HEK293 (cell line): ENCODE measurements around the gene AGPAT4.
A peak's percentile ranks its signal among the peaks of the same experiment; 100 is the strongest.

ENCODE experiments used
- CTCF ChIA-PET: fragments of 350-600 bp; formaldehyde crosslinking; extraction: SDS; loops from one replicate; lab custom pipeline; 2021; ENCODE audit warnings: antibody characterized with exemption; lab: Yijun Ruan, JAX
- POLR2A ChIA-PET: fragments of 300-600 bp; formaldehyde crosslinking; extraction: SDS; loops from one replicate; lab custom pipeline; 2020; ENCODE audit warnings: antibody characterized with exemption, inconsistent platforms; lab: Yijun Ruan, JAX
- H3K27ac ChIP-seq: fragments of 200-500 bp; sonication (Bioruptor generic); 2 replicates; pipeline ENCODE4 v1.5.1; 2014; ENCODE audit warnings: low read depth, low read length, control low read depth, inconsistent platforms; ENCODE audit errors: extremely low read depth
- H3K36me3 ChIP-seq, 2 experiments: fragments of 200-500 bp in 1 of 2; sonication (Bioruptor generic) in 1 of 2; 1 replicate in 1 of 2; 2 replicates in 1 of 2; pipeline ENCODE4 v1.5.1; 2014 to 2017; ENCODE audit warnings: inconsistent platforms in 2 of 2, low read length in 2 of 2; ENCODE audit not compliant: control insufficient read depth in 2 of 2, insufficient read depth in 1 of 2
- H3K4me1 ChIP-seq: fragments of 200-500 bp; sonication (Bioruptor generic); 2 replicates; pipeline ENCODE4 v1.5.1; 2014; ENCODE audit warnings: mild to moderate bottlenecking, low read length, inconsistent platforms; ENCODE audit not compliant: control insufficient read depth, insufficient read depth
- H3K4me3 ChIP-seq: 2 replicates; pipeline ENCODE4 v1.5.1; 2011; ENCODE audit warnings: low read depth, mild to moderate bottlenecking, control low read depth, low read length, moderate library complexity
- H3K9me3 ChIP-seq: fragments of 200-500 bp; sonication (Bioruptor generic); 2 replicates; pipeline ENCODE4 v1.5.1; 2014; ENCODE audit warnings: low read depth, low read length, inconsistent platforms; ENCODE audit not compliant: control insufficient read depth, insufficient read depth
- FEZF1 ChIP-seq: fragments of 450-650 bp; formaldehyde crosslinking; IDR thresholded peaks from 2 replicates; pipeline ENCODE4 v1.5.1; 2016; ENCODE audit warnings: missing biosample characterization, missing genetic modification characterization
- HOXD13 ChIP-seq: sonication (generic); formaldehyde crosslinking; IDR thresholded peaks from 2 replicates; pipeline ENCODE4 v1.8.0; 2022; ENCODE audit warnings: missing genetic modification reagents, borderline replicate concordance
- OSR2 ChIP-seq: fragments of 450-650 bp; formaldehyde crosslinking; IDR thresholded peaks from 2 replicates; pipeline ENCODE4 v1.5.1; 2016; ENCODE audit warnings: missing biosample characterization, missing genetic modification characterization
- RBAK ChIP-seq: fragments of 450-650 bp; formaldehyde crosslinking; IDR thresholded peaks from 2 replicates; pipeline ENCODE4 v1.5.1; 2016; ENCODE audit warnings: missing biosample characterization, missing genetic modification characterization
- REPIN1 ChIP-seq: fragments of 450-650 bp; formaldehyde crosslinking; IDR thresholded peaks from 2 replicates; pipeline ENCODE4 v1.5.1; 2017; ENCODE audit warnings: missing biosample characterization, missing genetic modification characterization, low read depth
- SP7 ChIP-seq: fragments of 450-650 bp; formaldehyde crosslinking; IDR thresholded peaks from 2 replicates; pipeline ENCODE4 v1.5.1; 2016; ENCODE audit warnings: missing biosample characterization, missing genetic modification characterization
- TRIM28 ChIP-seq: IDR thresholded peaks from 2 replicates; pipeline ENCODE4 v1.6.1; 2011; ENCODE audit warnings: low read length, control low read depth, borderline replicate concordance
- YY1 ChIP-seq: fragments of 450-650 bp; formaldehyde crosslinking; IDR thresholded peaks from 2 replicates; pipeline ENCODE4 v1.5.1; 2018; ENCODE audit warnings: missing biosample characterization, missing genetic modification characterization
- ZFP3 ChIP-seq: fragments of 450-650 bp; formaldehyde crosslinking; IDR thresholded peaks from 2 replicates; pipeline ENCODE4 v1.5.1; 2016; ENCODE audit warnings: low read depth, missing biosample characterization, missing genetic modification characterization
- ZNF121 ChIP-seq: fragments of 450-650 bp; formaldehyde crosslinking; IDR thresholded peaks from 2 replicates; pipeline ENCODE4 v1.5.1; 2016; ENCODE audit warnings: missing biosample characterization, missing genetic modification characterization
- ZNF132 ChIP-seq: fragments of 450-650 bp; formaldehyde crosslinking; IDR thresholded peaks from 2 replicates; pipeline ENCODE4 v1.5.1; 2017; ENCODE audit warnings: missing biosample characterization, missing genetic modification characterization, borderline replicate concordance
- ZNF157 ChIP-seq: fragments of 450-650 bp; formaldehyde crosslinking; IDR thresholded peaks from 2 replicates; pipeline ENCODE4 v1.5.1; 2016; ENCODE audit warnings: missing biosample characterization, missing genetic modification characterization
- ZNF2 ChIP-seq: fragments of 450-650 bp; formaldehyde crosslinking; IDR thresholded peaks from 2 replicates; pipeline ENCODE4 v1.5.1; 2016; ENCODE audit warnings: missing biosample characterization, missing genetic modification characterization
- ZNF223 ChIP-seq: fragments of 450-650 bp; formaldehyde crosslinking; IDR thresholded peaks from 2 replicates; pipeline ENCODE4 v1.5.1; 2016; ENCODE audit warnings: missing biosample characterization, missing genetic modification characterization
- ZNF341 ChIP-seq: fragments of 450-650 bp; formaldehyde crosslinking; IDR thresholded peaks from 2 replicates; pipeline ENCODE4; 2016; ENCODE audit warnings: low read depth, missing biosample characterization, missing genetic modification characterization
- ZNF426 ChIP-seq: fragments of 450-650 bp; formaldehyde crosslinking; IDR thresholded peaks from 2 replicates; pipeline ENCODE4 v1.5.1; 2017; ENCODE audit warnings: missing biosample characterization, missing genetic modification characterization, mild to moderate bottlenecking, inconsistent platforms, moderate library complexity
- ZNF664 ChIP-seq: fragments of 450-650 bp; formaldehyde crosslinking; IDR thresholded peaks from 2 replicates; pipeline ENCODE4 v1.5.1; 2016; ENCODE audit warnings: missing biosample characterization, missing genetic modification characterization
- ZNF791 ChIP-seq: fragments of 450-650 bp; formaldehyde crosslinking; IDR thresholded peaks from 2 replicates; pipeline ENCODE4 v1.5.1; 2016; ENCODE audit warnings: missing biosample characterization, missing genetic modification characterization
- ZNF843 ChIP-seq: fragments of 450-650 bp; formaldehyde crosslinking; IDR thresholded peaks from 2 replicates; pipeline ENCODE4 v1.5.1; 2016; ENCODE audit warnings: missing biosample characterization, missing genetic modification characterization
- TF ChIP-seq, protein P1 (sequence below): fragments of 450-650 bp; formaldehyde crosslinking; IDR thresholded peaks from 2 replicates; pipeline ENCODE4 v1.5.1; 2016; ENCODE audit warnings: missing biosample characterization, missing genetic modification characterization
- TF ChIP-seq, protein P2 (sequence below): fragments of 450-650 bp; formaldehyde crosslinking; IDR thresholded peaks from 2 replicates; pipeline ENCODE4 v1.5.1; 2016; ENCODE audit warnings: missing biosample characterization, missing genetic modification characterization
- TF ChIP-seq, protein P3 (sequence below): fragments of 450-650 bp; formaldehyde crosslinking; IDR thresholded peaks from 2 replicates; pipeline ENCODE4 v1.5.1; 2016; ENCODE audit warnings: missing biosample characterization, missing genetic modification characterization

AGPAT4 gene

DNA sequence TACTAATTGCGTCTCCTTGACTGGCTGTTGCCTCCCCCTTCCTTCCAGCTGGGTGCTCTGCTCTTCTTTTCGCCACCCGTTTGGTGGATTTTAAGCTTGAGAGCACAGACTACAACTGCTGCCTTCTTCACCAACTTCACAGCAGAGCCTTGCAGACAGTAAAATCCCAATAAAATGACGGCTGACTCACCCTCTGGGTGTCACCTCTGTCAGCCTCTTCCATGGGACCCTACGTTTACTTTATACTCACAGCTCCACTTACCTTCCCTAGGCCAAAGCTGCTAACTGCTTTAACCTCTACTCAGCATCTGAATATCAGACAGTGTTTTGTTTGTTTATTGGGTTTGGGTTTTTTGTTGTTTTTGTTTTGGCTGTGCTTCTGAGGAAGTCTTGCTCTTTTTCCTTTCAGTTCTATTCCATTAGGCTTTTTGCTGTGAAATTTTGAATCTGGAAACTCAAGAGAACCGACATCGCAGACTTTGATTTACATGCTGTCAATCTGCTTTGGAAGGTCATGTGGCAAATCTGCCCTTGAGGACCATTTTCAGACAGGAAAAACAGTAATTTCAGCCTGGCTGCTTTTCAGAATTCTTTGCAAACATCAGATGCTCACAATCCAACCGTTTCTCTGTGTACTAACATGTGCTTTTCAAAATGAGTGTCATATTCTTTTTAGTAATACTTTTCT, 2.4 kb downstream of the AGPAT4 start (continued):
- TF ChIP-seq RBAK (tag by site-specific recombination) (no peak), ZNF223 (tag by site-specific recombination) (no peak), ZFP3 (tag by site-specific recombination) (no peak), REPIN1 (tag by site-specific recombination) (no peak), ZNF121 (tag by site-specific recombination) (no peak), OSR2 (tag by site-specific recombination) (no peak), ZNF426 (tag by site-specific recombination) (no peak), ZNF843 (tag by site-specific recombination) (no peak), HOXD13 (CRISPR knock-in tag) (0 out of 2 replicates have a peak, but pooled peaks have one; percentile 40), TRIM28 (peak; percentile 34; the same call in 1 of the 2 replicates), ZNF791 (tag by site-specific recombination) (no peak), FEZF1 (tag by site-specific recombination) (no peak), YY1 (no peak), ZNF2 (tag by site-specific recombination) (0 out of 2 replicates have a peak, but pooled peaks have one; percentile 14), ZNF157 (tag by site-specific recombination) (no peak), ZNF341 (tag by site-specific recombination) (peak; percentile 59), ZNF132 (tag by site-specific recombination) (no peak)
- TF ChIP-seq, protein P1, sequence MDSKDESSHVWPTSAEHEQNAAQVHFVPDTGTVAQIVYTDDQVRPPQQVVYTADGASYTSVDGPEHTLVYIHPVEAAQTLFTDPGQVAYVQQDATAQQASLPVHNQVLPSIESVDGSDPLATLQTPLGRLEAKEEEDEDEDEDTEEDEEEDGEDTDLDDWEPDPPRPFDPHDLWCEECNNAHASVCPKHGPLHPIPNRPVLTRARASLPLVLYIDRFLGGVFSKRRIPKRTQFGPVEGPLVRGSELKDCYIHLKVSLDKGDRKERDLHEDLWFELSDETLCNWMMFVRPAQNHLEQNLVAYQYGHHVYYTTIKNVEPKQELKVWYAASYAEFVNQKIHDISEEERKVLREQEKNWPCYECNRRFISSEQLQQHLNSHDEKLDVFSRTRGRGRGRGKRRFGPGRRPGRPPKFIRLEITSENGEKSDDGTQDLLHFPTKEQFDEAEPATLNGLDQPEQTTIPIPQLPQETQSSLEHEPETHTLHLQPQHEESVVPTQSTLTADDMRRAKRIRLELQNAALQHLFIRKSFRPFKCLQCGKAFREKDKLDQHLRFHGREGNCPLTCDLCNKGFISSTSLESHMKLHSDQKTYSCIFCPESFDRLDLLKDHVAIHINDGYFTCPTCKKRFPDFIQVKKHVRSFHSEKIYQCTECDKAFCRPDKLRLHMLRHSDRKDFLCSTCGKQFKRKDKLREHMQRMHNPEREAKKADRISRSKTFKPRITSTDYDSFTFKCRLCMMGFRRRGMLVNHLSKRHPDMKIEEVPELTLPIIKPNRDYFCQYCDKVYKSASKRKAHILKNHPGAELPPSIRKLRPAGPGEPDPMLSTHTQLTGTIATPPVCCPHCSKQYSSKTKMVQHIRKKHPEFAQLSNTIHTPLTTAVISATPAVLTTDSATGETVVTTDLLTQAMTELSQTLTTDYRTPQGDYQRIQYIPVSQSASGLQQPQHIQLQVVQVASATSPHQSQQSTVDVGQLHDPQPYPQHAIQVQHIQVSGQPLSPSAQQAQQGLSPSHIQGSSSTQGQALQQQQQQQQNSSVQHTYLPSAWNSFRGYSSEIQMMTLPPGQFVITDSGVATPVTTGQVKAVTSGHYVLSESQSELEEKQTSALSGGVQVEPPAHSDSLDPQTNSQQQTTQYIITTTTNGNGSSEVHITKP (tag by site-specific recombination) = no peak
- TF ChIP-seq, protein P2, sequence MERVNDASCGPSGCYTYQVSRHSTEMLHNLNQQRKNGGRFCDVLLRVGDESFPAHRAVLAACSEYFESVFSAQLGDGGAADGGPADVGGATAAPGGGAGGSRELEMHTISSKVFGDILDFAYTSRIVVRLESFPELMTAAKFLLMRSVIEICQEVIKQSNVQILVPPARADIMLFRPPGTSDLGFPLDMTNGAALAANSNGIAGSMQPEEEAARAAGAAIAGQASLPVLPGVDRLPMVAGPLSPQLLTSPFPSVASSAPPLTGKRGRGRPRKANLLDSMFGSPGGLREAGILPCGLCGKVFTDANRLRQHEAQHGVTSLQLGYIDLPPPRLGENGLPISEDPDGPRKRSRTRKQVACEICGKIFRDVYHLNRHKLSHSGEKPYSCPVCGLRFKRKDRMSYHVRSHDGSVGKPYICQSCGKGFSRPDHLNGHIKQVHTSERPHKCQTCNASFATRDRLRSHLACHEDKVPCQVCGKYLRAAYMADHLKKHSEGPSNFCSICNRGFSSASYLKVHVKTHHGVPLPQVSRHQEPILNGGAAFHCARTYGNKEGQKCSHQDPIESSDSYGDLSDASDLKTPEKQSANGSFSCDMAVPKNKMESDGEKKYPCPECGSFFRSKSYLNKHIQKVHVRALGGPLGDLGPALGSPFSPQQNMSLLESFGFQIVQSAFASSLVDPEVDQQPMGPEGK (tag by site-specific recombination) = no peak
- TF ChIP-seq, protein P3, sequence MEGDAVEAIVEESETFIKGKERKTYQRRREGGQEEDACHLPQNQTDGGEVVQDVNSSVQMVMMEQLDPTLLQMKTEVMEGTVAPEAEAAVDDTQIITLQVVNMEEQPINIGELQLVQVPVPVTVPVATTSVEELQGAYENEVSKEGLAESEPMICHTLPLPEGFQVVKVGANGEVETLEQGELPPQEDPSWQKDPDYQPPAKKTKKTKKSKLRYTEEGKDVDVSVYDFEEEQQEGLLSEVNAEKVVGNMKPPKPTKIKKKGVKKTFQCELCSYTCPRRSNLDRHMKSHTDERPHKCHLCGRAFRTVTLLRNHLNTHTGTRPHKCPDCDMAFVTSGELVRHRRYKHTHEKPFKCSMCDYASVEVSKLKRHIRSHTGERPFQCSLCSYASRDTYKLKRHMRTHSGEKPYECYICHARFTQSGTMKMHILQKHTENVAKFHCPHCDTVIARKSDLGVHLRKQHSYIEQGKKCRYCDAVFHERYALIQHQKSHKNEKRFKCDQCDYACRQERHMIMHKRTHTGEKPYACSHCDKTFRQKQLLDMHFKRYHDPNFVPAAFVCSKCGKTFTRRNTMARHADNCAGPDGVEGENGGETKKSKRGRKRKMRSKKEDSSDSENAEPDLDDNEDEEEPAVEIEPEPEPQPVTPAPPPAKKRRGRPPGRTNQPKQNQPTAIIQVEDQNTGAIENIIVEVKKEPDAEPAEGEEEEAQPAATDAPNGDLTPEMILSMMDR (tag by site-specific recombination) = no peak

DNA sequence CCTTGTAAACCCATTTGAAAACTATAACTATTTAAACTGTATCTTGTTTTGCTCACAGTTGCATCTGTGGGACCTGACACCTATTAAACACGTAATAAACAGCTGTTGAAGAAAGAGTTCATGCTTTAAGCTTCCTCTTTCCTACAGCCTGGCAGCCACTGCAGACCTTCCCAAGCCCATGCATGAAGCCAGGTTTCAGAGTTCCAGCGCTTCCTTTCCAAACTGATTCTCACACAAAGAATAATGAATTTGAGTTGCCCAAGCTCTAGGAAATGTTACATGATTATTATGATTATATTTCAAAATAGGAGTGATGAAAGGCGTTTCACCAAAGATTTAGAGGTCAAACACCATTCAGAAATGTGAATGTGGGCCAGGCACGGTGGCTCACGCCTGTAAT, 3.7 kb downstream of the AGPAT4 start:
- Histone ChIP-seq H3K4me1 (peaks cover 9% of the 10 kb centered on the region; the same call in 1 of the 2 replicates), H3K27ac (no peak overlapping the region), H3K36me3 (peaks cover 0 to 6% of the 10 kb centered on the region in 2 experiments; a peak in 1 of 3 replicates), H3K9me3 (no peaks in the 10 kb centered on the region), H3K4me3 (no peak overlapping the region)
- ChIA-PET CTCF (interaction anchor here (0.6 to 0.7 kb wide), 2 partner anchors 155 to 206 kb away, joined by 3 read pairs; no protein-coding TSS in a partner anchor), POLR2A (no interaction called here)
- TF ChIP-seq SP7 (tag by site-specific recombination) (no peak), ZNF664 (tag by site-specific recombination) (no peak), ZNF157 (tag by site-specific recombination) (peak; percentile 47; the same call in 1 of the 2 replicates)
